H1 (cell line): ENCODE data around the gene PSMC4.

Experiments used
- BACH1 ChIP-seq: IDR thresholded peaks from 2 replicates; pipeline ENCODE4 v1.6.1; 2012; ENCODE audit warnings: low read length, improper control_type of control experiment
- EGR1 ChIP-seq: IDR thresholded peaks from 2 replicates; pipeline ENCODE4 v1.6.1; 2011; ENCODE audit warnings: low read depth, low read length, borderline replicate concordance
- JUN ChIP-seq: IDR thresholded peaks from 2 replicates; pipeline ENCODE4 v1.6.1; 2011; ENCODE audit warnings: low read depth, mild to moderate bottlenecking, improper control_type of control experiment, low read length
- TEAD4 ChIP-seq: IDR thresholded peaks from 2 replicates; pipeline ENCODE4 v1.6.1; 2012; ENCODE audit warnings: low read depth, low read length, inconsistent platforms, mixed read lengths
- TF ChIP-seq, protein P1 (sequence below), 3 experiments: IDR thresholded peaks; 1 replicate in 2 of 3; 2 replicates in 1 of 3; pipeline versions ENCODE4 v1.5.1 to v1.6.1; 2011; ENCODE audit warnings: low read length in 3 of 3, mild to moderate bottlenecking in 3 of 3, inconsistent platforms in 2 of 3, low read depth in 1 of 3, moderate library complexity in 1 of 3; ENCODE audit not compliant: insufficient read depth in 1 of 3; ENCODE audit errors: control extremely low read depth in 1 of 3
- TF ChIP-seq, protein P2 (sequence below): IDR thresholded peaks from 2 replicates; pipeline ENCODE4 v1.6.1; 2011; ENCODE audit warnings: low read length, improper control_type of control experiment

DNA sequence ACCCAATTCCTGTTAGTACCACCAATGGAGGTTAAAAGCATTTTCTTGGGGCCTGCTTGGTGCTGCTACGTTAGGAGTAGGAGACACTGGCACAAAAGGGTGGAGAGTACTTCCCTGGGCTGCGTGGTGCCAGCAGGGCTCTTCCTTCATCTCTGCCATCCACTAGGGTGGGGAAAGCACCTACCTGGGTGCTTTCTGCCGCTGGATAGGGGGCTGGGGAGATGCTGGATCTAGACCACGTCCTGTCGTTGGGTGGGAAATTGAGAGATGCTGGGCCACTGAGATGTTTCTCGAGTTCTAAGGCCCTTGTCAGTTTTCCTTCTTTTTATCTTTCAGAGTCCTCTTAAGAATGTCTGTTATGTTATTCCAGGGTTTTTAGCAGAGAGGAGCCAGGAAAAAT, 29.8 kb upstream of the PSMC4 start:
- no peak for TF ChIP-seq EGR1
- no peak for TF ChIP-seq BACH1
- no peak for TF ChIP-seq TEAD4
- TF ChIP-seq JUN = no peak
- TF ChIP-seq, protein P1, sequence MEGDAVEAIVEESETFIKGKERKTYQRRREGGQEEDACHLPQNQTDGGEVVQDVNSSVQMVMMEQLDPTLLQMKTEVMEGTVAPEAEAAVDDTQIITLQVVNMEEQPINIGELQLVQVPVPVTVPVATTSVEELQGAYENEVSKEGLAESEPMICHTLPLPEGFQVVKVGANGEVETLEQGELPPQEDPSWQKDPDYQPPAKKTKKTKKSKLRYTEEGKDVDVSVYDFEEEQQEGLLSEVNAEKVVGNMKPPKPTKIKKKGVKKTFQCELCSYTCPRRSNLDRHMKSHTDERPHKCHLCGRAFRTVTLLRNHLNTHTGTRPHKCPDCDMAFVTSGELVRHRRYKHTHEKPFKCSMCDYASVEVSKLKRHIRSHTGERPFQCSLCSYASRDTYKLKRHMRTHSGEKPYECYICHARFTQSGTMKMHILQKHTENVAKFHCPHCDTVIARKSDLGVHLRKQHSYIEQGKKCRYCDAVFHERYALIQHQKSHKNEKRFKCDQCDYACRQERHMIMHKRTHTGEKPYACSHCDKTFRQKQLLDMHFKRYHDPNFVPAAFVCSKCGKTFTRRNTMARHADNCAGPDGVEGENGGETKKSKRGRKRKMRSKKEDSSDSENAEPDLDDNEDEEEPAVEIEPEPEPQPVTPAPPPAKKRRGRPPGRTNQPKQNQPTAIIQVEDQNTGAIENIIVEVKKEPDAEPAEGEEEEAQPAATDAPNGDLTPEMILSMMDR (IDR thresholded peaks at IDR 0.05; ENCODE audit: control extremely low read depth in 1 of 3, insufficient read depth in 1 of 3, low read depth in 1 of 3, low read length in 3 of 3) = no peak
- TF ChIP-seq, protein P2, sequence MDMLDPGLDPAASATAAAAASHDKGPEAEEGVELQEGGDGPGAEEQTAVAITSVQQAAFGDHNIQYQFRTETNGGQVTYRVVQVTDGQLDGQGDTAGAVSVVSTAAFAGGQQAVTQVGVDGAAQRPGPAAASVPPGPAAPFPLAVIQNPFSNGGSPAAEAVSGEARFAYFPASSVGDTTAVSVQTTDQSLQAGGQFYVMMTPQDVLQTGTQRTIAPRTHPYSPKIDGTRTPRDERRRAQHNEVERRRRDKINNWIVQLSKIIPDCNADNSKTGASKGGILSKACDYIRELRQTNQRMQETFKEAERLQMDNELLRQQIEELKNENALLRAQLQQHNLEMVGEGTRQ = no peak
